ENCODE data around the gene BIN1. TPM values are rescaled to one million over a fixed set of nuclear protein-coding genes. Genes with fewer than 3 reads are reported as not detected.

BIN1 gene
- total RNA-seq, 4 donors from 2014 or later: 1,150 to 2,167 (median 1,736) TPM

- intact Hi-C loops (cut with DNase I; ENCODE audit: low total_unique reads) (no loop called here), in situ Hi-C loops (cut with MboI; ENCODE audit: low sequenced_read_pairs in 4 of 4) (no loop called here)
- H3K4me3 ChIP-seq: no peak overlapping the region
- no peaks in the 10 kb centered on the region for H3K9me3 ChIP-seq
- no peak for ATAC-seq
- peaks cover 0 to 13% of the 10 kb centered on the region in 2 donors for H3K36me3 ChIP-seq
- no peak for DNase-seq
- H3K4me1 ChIP-seq: peaks cover 11 to 24% of the 10 kb centered on the region in 2 donors
- peak overlapping the region in 3 of 4 donors; percentile 78 to 99 (median 97) for H3K27ac ChIP-seq
- TF ChIP-seq CTCF (IDR thresholded peaks at IDR 0.05 in 4 of 5, conservative IDR thresholded peaks at IDR 0.05 in 1 of 5) (no peak), POLR2A (IDR thresholded peaks at IDR 0.05) (no peak)
- no peaks in the 10 kb centered on the region for H3K27me3 ChIP-seq
Observed at GRCh38 chr2:127044165-127044718, 62.7 kb downstream of the BIN1 start.

- in situ Hi-C loops (cut with MboI; ENCODE audit: low sequenced_read_pairs in 4 of 4): no loop called here
- Histone ChIP-seq H3K27me3 (no peaks in the 10 kb centered on the region), H3K4me3 (no peak overlapping the region), H3K27ac (peak overlapping the region in 1 of 4 donors; percentile 97), H3K36me3 (peaks cover 0 to 7% of the 10 kb centered on the region in 2 donors), H3K9me3 (no peaks in the 10 kb centered on the region), H3K4me1 (peaks cover 11 to 24% of the 10 kb centered on the region in 2 donors)
- intact Hi-C loops (cut with DNase I; ENCODE audit: low total_unique reads): no loop called here
- no peak for ATAC-seq
- TF ChIP-seq POLR2A (IDR thresholded peaks at IDR 0.05) (no peak), CTCF (IDR thresholded peaks at IDR 0.05 in 4 of 5, conservative IDR thresholded peaks at IDR 0.05 in 1 of 5) (no peak)
- DNase-seq: peak in 1 of 2 donors; percentile 50
Observed at GRCh38 chr2:127043367-127044164, 63.4 kb downstream of the BIN1 start.

- intact Hi-C loops (cut with DNase I; ENCODE audit: low total_unique reads): no loop called here
- in situ Hi-C loops (cut with MboI; ENCODE audit: low sequenced_read_pairs in 4 of 4): no loop called here
- Histone ChIP-seq H3K27ac (no peak overlapping the region), H3K4me1 (peaks cover 8 to 12% of the 10 kb centered on the region in 2 donors), H3K36me3 (no peaks in the 10 kb centered on the region), H3K9me3 (no peaks in the 10 kb centered on the region), H3K4me3 (no peak overlapping the region), H3K27me3 (no peaks in the 10 kb centered on the region)
- DNase-seq (peak in 1 of 2 donors; percentile 44), ATAC-seq (no peak)
- peak in 1 of 5 experiments; percentile 15 for TF ChIP-seq CTCF (IDR thresholded peaks at IDR 0.05 in 4 of 5, conservative IDR thresholded peaks at IDR 0.05 in 1 of 5)
- TF ChIP-seq POLR2A (IDR thresholded peaks at IDR 0.05): no peak
Observed at GRCh38 chr2:127041259-127041970, 65.5 kb downstream of the BIN1 start.

- no peak for TF ChIP-seq POLR2A (IDR thresholded peaks at IDR 0.05)
- no peak for TF ChIP-seq CTCF (IDR thresholded peaks at IDR 0.05 in 4 of 5, conservative IDR thresholded peaks at IDR 0.05 in 1 of 5)
- in situ Hi-C loops (cut with MboI; ENCODE audit: low sequenced_read_pairs in 4 of 4): no loop called here
- peaks cover 0 to under 1% of the 10 kb centered on the region in 2 donors for H3K4me1 ChIP-seq
- H3K27me3 ChIP-seq: no peaks in the 10 kb centered on the region
- no peaks in the 10 kb centered on the region for H3K9me3 ChIP-seq
- no peak overlapping the region for H3K4me3 ChIP-seq
- no peaks in the 10 kb centered on the region for H3K36me3 ChIP-seq
- intact Hi-C loops (cut with DNase I; ENCODE audit: low total_unique reads): no loop called here
- no peak overlapping the region for H3K27ac ChIP-seq
- ATAC-seq (no peak), DNase-seq (no peak)
Observed at GRCh38 chr2:127040169-127040568, 66.8 kb downstream of the BIN1 start.

Data from gastrocnemius medialis (tissue), 4 donors.